Measurements from ENCODE around the gene DEPP1. TPM values are rescaled to one million over a fixed set of nuclear protein-coding genes. Genes with fewer than 3 reads are reported as not detected.

The DEPP1 gene
- total RNA-seq, 2 experiments from 2014 or later = 0.34 to 0.40 TPM

DNA sequence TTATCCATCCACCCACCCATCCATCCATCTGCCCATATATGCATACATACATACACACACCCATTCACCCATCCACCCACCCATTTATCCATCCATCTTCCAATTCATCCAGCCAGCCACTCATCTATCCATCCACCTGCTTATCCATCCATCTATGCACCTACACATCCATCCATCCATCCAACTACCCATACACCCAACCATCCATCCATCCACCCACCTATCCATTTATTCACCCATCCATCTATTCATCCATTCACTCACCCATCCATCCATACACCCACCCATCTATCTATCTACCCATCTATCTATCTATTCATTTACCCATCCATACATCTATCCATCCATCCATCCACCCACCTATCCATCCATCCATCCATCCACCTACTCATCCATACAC lies 50.1 kb downstream of the DEPP1 start:
- ChIA-PET CTCF (no interaction called here), POLR2A (no interaction called here)
- Mint-ChIP-seq H3K27ac (no peak overlapping the region), H3K9me3 (no peaks in the 10 kb centered on the region), H3K4me3 (no peak overlapping the region), H3K27me3 (no peaks in the 10 kb centered on the region), H3K36me3 (no peaks in the 10 kb centered on the region), H3K4me1 (ENCODE audit: low read depth) (no peaks in the 10 kb centered on the region)
- no peak for DNase-seq
- intact Hi-C loops (cut with micrococcal nuclease) = no loop called here

GRCh38 chr10:44927352-44927751 lies 51.3 kb downstream of the DEPP1 start:
- POLR2A ChIA-PET = no interaction called here
- H3K4me1 Mint-ChIP-seq (ENCODE audit: low read depth) = no peaks in the 10 kb centered on the region

GRCh38 chr10:44926751-44927351 lies 51.8 kb downstream of the DEPP1 start:
- Mint-ChIP-seq H3K27ac (no peak overlapping the region), H3K4me1 (ENCODE audit: low read depth) (no peaks in the 10 kb centered on the region), H3K36me3 (no peaks in the 10 kb centered on the region), H3K4me3 (no peak overlapping the region), H3K9me3 (no peaks in the 10 kb centered on the region), H3K27me3 (no peaks in the 10 kb centered on the region)
- ChIA-PET POLR2A (no interaction called here), CTCF (no interaction called here)
- intact Hi-C loops (cut with micrococcal nuclease) = no loop called here
- no peak for DNase-seq

More at GRCh38 chr10:44927352-44927751, 51.3 kb downstream of the DEPP1 start:
- Mint-ChIP-seq H3K4me3 (no peak overlapping the region), H3K36me3 (no peaks in the 10 kb centered on the region), H3K9me3 (no peaks in the 10 kb centered on the region), H3K27ac (no peak overlapping the region), H3K27me3 (no peaks in the 10 kb centered on the region)
- intact Hi-C loops (cut with micrococcal nuclease) = no loop called here
- DNase-seq = no peak
- CTCF ChIA-PET = no interaction called here

Other genes starting within 250 kb of the DEPP1 start
- gene TMEM72, start 67.5 kb downstream of the DEPP1 start, total RNA-seq = not detected
- 1 to 10 TPM in 1 of 2 experiments, under 1 TPM in 1; 0.77 to 1.1 TPM for gene RASSF4, start 19.0 kb downstream of the DEPP1 start, total RNA-seq
- 10 to 100 TPM; 19.3 to 19.9 TPM for gene ZNF22, start 22.1 kb upstream of the DEPP1 start, total RNA-seq